ENCODE results near the gene KCNIP2. TPM values are rescaled to one million over a fixed set of nuclear protein-coding genes. Genes with fewer than 3 reads are reported as not detected.
A peak's percentile ranks its signal among the peaks of the same experiment; 100 is the strongest.

Gene KCNIP2
- total and polyA plus RNA-seq, 4 donors, result 11.0 to 58.5 (median 33.1) TPM

DNA sequence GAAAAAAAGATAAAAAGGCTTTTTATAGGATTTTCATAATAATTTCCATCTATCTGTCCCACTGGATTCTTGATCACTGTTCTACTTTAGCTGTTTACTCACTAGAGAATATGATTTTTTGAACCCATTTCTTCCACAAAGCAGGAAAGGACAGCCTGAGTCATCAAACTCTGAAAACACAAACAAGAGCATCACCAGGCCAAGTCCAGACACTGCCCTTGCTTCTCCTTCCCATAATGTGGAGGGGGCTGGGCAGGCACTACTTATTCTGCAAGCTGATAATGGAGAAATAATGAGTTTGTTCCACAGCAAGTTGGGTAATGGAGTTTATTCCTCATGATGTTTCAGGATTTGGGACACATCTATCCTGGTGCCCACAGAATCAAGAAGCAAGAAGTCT, 13.0 kb upstream of the KCNIP2 start:
- no peak overlapping the region for H3K4me3 ChIP-seq (ENCODE audit: low read depth, low read length)
- peaks cover 7% of the 10 kb centered on the region for H3K4me1 ChIP-seq (ENCODE audit: control insufficient read depth, insufficient read depth, low read length)
- H3K36me3 ChIP-seq (ENCODE audit: control insufficient read depth, insufficient read depth, low read length), result no peaks in the 10 kb centered on the region
- no peak for DNase-seq (ENCODE audit: low read depth in 4 of 6, low spot score in 6 of 6)
- no peaks in the 10 kb centered on the region for H3K9me3 ChIP-seq (ENCODE audit: control insufficient read depth, insufficient read depth, low read length)
- H3K27me3 ChIP-seq (ENCODE audit: control insufficient read depth, insufficient read depth, low read length), result no peaks in the 10 kb centered on the region
- H3K27ac ChIP-seq (ENCODE audit: low read depth, low read length), result no peak overlapping the region

- WGBS (ENCODE audit: insufficient coverage), result 56% methylated on average over 2 of the region's 4 CpGs
- DNase-seq (ENCODE audit: low read depth in 4 of 6, low spot score in 6 of 6), result peak in 2 of 6 donors; percentile 24 to 54
- H3K27ac ChIP-seq (ENCODE audit: low read depth, low read length), result no peak overlapping the region
Measured at GRCh38 chr10:101851411-101852116, 8.0 kb upstream of the KCNIP2 start.

DNA sequence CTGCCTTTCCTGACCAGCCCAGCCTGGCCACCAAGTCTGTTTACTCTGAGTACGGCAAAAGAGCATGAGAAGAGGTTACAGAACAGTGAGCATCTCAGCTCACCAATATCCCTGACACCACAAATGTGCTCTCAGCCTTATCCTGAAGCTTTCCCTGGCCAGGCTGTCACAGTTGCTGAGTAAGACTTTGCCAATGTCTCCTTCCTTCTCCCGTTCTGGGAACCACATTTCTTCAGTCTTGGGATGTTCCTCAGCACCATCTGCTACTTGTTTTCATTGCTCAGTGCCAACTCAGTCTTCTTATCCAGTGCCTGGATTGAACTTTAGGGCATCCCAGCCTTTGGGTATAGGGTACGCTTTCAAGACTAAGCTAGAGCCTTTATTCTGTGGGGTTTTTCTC, 7.1 kb upstream of the KCNIP2 start:
- peaks cover 20% of the 10 kb centered on the region for H3K4me1 ChIP-seq (ENCODE audit: control insufficient read depth, insufficient read depth, low read length)
- DNase-seq (ENCODE audit: low read depth in 4 of 6, low spot score in 6 of 6), result peak in 1 of 6 donors; percentile 70
- H3K36me3 ChIP-seq (ENCODE audit: control insufficient read depth, insufficient read depth, low read length), result peaks cover 20% of the 10 kb centered on the region
- 89% methylated on average over 2 of the region's 3 CpGs for WGBS (ENCODE audit: insufficient coverage)
- H3K4me3 ChIP-seq (ENCODE audit: low read depth, low read length), result no peak overlapping the region
- no peaks in the 10 kb centered on the region for H3K27me3 ChIP-seq (ENCODE audit: control insufficient read depth, insufficient read depth, low read length)
- no peaks in the 10 kb centered on the region for H3K9me3 ChIP-seq (ENCODE audit: control insufficient read depth, insufficient read depth, low read length)
- no peak overlapping the region for H3K27ac ChIP-seq (ENCODE audit: low read depth, low read length)

More at GRCh38 chr10:101851411-101852116, 8.0 kb upstream of the KCNIP2 start:
- H3K9me3 ChIP-seq (ENCODE audit: control insufficient read depth, insufficient read depth, low read length), result no peaks in the 10 kb centered on the region
- H3K36me3 ChIP-seq (ENCODE audit: control insufficient read depth, insufficient read depth, low read length), result peaks cover 20% of the 10 kb centered on the region
- peaks cover 20% of the 10 kb centered on the region for H3K4me1 ChIP-seq (ENCODE audit: control insufficient read depth, insufficient read depth, low read length)
- H3K4me3 ChIP-seq (ENCODE audit: low read depth, low read length), result no peak overlapping the region
- no peaks in the 10 kb centered on the region for H3K27me3 ChIP-seq (ENCODE audit: control insufficient read depth, insufficient read depth, low read length)

- no peaks in the 10 kb centered on the region for H3K27me3 ChIP-seq (ENCODE audit: control insufficient read depth, insufficient read depth, low read length)
- H3K36me3 ChIP-seq (ENCODE audit: control insufficient read depth, insufficient read depth, low read length), result peaks cover 20% of the 10 kb centered on the region
- peaks cover 20% of the 10 kb centered on the region for H3K4me1 ChIP-seq (ENCODE audit: control insufficient read depth, insufficient read depth, low read length)
- no peaks in the 10 kb centered on the region for H3K9me3 ChIP-seq (ENCODE audit: control insufficient read depth, insufficient read depth, low read length)
- WGBS (ENCODE audit: insufficient coverage), result 79% methylated on average over 3 of the region's 3 CpGs
- H3K4me3 ChIP-seq (ENCODE audit: low read depth, low read length), result no peak overlapping the region
- no peak overlapping the region for H3K27ac ChIP-seq (ENCODE audit: low read depth, low read length)
- no peak for DNase-seq (ENCODE audit: low read depth in 4 of 6, low spot score in 6 of 6)
Measured at GRCh38 chr10:101848894-101849351, 5.3 kb upstream of the KCNIP2 start.

DNA sequence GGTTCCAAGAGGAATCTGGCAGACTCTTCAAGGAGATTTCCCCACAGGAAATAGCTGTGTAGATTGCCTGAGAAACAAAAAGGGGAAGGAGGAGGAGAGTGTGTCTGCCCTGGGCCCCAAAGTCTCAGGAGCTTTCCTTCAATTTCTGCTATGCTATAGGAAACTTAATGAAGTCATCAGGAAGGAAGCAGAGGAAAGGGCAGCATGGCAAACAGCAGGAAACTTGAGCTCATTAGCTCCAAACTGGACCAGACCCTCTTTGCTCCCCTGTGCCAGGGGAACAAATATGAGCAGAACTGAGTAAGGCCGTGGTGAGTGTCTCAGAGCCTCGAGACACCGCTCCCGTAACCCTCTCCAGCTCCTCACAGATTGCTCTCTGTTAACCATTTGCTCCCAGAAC, 4.8 kb upstream of the KCNIP2 start:
- peaks cover 20% of the 10 kb centered on the region for H3K36me3 ChIP-seq (ENCODE audit: control insufficient read depth, insufficient read depth, low read length)
- H3K9me3 ChIP-seq (ENCODE audit: control insufficient read depth, insufficient read depth, low read length), result no peaks in the 10 kb centered on the region
- 53% methylated on average over 4 of the region's 4 CpGs for WGBS (ENCODE audit: insufficient coverage)
- H3K27ac ChIP-seq (ENCODE audit: low read depth, low read length), result no peak overlapping the region
- H3K4me1 ChIP-seq (ENCODE audit: control insufficient read depth, insufficient read depth, low read length), result peaks cover 23% of the 10 kb centered on the region
- no peak overlapping the region for H3K4me3 ChIP-seq (ENCODE audit: low read depth, low read length)
- no peaks in the 10 kb centered on the region for H3K27me3 ChIP-seq (ENCODE audit: control insufficient read depth, insufficient read depth, low read length)
- no peak for DNase-seq (ENCODE audit: low read depth in 4 of 6, low spot score in 6 of 6)

DNA sequence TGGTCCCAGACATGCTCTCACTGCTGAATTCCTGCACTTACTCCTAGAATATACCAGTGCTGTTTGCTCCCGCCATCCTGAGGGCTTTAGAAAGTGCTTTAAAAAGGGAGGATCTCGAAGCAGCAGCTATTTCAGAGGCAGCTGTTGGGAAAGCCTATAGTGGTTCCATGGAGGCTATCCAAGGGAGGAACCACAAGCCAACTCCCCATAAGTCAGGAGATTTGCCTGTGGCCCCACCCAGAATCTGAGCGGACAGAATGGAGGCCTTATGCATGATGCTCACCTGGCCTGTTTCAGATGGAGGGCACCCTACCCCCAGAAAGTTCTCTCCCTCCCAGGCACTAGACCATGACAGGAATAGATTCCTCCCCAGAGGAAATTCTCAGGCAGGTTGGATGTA, 2.3 kb upstream of the KCNIP2 start:
- no peak for DNase-seq (ENCODE audit: low read depth in 4 of 6, low spot score in 6 of 6)
- peaks cover 35% of the 10 kb centered on the region for H3K4me1 ChIP-seq (ENCODE audit: control insufficient read depth, insufficient read depth, low read length)
- peaks cover 20% of the 10 kb centered on the region for H3K36me3 ChIP-seq (ENCODE audit: control insufficient read depth, insufficient read depth, low read length)
- WGBS (ENCODE audit: insufficient coverage), result no CpG with 5 or more reads among the region's 3 CpGs
- no peak overlapping the region for H3K4me3 ChIP-seq (ENCODE audit: low read depth, low read length)
- no peak overlapping the region for H3K27ac ChIP-seq (ENCODE audit: low read depth, low read length)
- no peaks in the 10 kb centered on the region for H3K27me3 ChIP-seq (ENCODE audit: control insufficient read depth, insufficient read depth, low read length)
- no peaks in the 10 kb centered on the region for H3K9me3 ChIP-seq (ENCODE audit: control insufficient read depth, insufficient read depth, low read length)

- H3K4me3 ChIP-seq (ENCODE audit: low read depth, low read length), result no peak overlapping the region
- H3K27me3 ChIP-seq (ENCODE audit: control insufficient read depth, insufficient read depth, low read length), result no peaks in the 10 kb centered on the region
- H3K36me3 ChIP-seq (ENCODE audit: control insufficient read depth, insufficient read depth, low read length), result peaks cover 1% of the 10 kb centered on the region
- no peak overlapping the region for H3K27ac ChIP-seq (ENCODE audit: low read depth, low read length)
- DNase-seq (ENCODE audit: low read depth in 4 of 6, low spot score in 6 of 6), result no peak
- H3K9me3 ChIP-seq (ENCODE audit: control insufficient read depth, insufficient read depth, low read length), result no peaks in the 10 kb centered on the region
- peaks cover 58% of the 10 kb centered on the region for H3K4me1 ChIP-seq (ENCODE audit: control insufficient read depth, insufficient read depth, low read length)
Measured at GRCh38 chr10:101841826-101842225, 1.8 kb downstream of the KCNIP2 start.

- DNase-seq (ENCODE audit: low read depth in 4 of 6, low spot score in 6 of 6), result peak in 2 of 6 donors; percentile 93 to 94
- WGBS (ENCODE audit: insufficient coverage), result 2% methylated on average over 46 of the region's 46 CpGs
- no peaks in the 10 kb centered on the region for H3K9me3 ChIP-seq (ENCODE audit: control insufficient read depth, insufficient read depth, low read length)
- no peaks in the 10 kb centered on the region for H3K27me3 ChIP-seq (ENCODE audit: control insufficient read depth, insufficient read depth, low read length)
- no peaks in the 10 kb centered on the region for H3K36me3 ChIP-seq (ENCODE audit: control insufficient read depth, insufficient read depth, low read length)
- peak overlapping the region; percentile 86 for H3K27ac ChIP-seq (ENCODE audit: low read depth, low read length)
- peaks cover 62% of the 10 kb centered on the region for H3K4me1 ChIP-seq (ENCODE audit: control insufficient read depth, insufficient read depth, low read length)
- peak overlapping the region; percentile 58 for H3K4me3 ChIP-seq (ENCODE audit: low read depth, low read length)
Measured at GRCh38 chr10:101840741-101841453, 2.7 kb downstream of the KCNIP2 start.

DNA sequence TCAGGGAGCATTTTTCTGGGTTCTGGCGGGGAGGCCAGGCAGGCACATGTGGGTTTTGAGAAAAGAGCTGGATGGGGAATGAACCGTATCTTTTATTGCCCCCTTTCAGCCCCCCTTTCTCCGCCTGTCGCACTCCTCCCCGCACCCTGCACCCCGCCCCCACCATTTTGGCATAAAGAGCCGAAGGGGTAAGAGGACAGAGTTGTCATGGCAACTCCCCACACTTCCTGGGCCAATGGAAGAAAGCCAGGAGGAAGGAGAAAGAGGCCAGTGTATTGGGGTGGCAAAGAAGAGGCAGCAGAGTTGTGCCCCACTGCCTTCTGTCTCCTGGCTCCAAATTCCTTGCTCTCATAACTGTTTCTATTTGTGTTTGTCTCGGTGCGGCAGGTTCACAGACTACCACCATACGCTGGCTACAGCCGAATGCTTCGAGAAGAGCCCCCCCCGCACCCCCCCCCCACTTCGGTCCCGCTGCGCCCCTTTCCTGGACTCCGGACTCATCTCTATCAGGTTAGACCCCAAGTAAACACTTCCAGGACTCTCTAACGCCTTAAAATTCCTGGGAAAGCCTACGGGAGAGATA, 3.4 kb downstream of the KCNIP2 start:
- H3K27ac ChIP-seq (ENCODE audit: low read depth, low read length), result peak overlapping the region; percentile 86
- H3K27me3 ChIP-seq (ENCODE audit: control insufficient read depth, insufficient read depth, low read length), result no peaks in the 10 kb centered on the region
- WGBS (ENCODE audit: insufficient coverage), result 0% methylated on average over 10 of the region's 19 CpGs
- peak overlapping the region; percentile 58 for H3K4me3 ChIP-seq (ENCODE audit: low read depth, low read length)
- no peaks in the 10 kb centered on the region for H3K9me3 ChIP-seq (ENCODE audit: control insufficient read depth, insufficient read depth, low read length)
- peak in 4 of 6 donors; percentile 84 to 94 (median 88) for DNase-seq (ENCODE audit: low read depth in 4 of 6, low spot score in 6 of 6)
- H3K4me1 ChIP-seq (ENCODE audit: control insufficient read depth, insufficient read depth, low read length), result peaks cover 67% of the 10 kb centered on the region
- no peaks in the 10 kb centered on the region for H3K36me3 ChIP-seq (ENCODE audit: control insufficient read depth, insufficient read depth, low read length)

Data from spinal cord (tissue), 10 donors.